Upper lobe of left lung (tissue), 4 donors: ENCODE measurements around the gene EPC1.

ENCODE experiments used
- CTCF ChIP-seq, 6 experiments: fragments of 450-650 bp in 4 of 6; fragments of 200-600 bp in 2 of 6; sonication (generic) in 2 of 6; IDR thresholded peaks; one replicate each; pipeline ENCODE4 v1.5.1; 2016 to 2019; ENCODE audit warnings: antibody characterized with exemption in 6 of 6
- POLR2AphosphoS5 ChIP-seq, 2 donors: sonication (generic); formaldehyde crosslinking; IDR thresholded peaks; one replicate each; pipeline ENCODE4 v1.5.1; 2017; ENCODE audit warnings: antibody characterized with exemption in 2 of 2

- no peak for TF ChIP-seq CTCF (IDR thresholded peaks at IDR 0.05)
- TF ChIP-seq POLR2AphosphoS5 (IDR thresholded peaks at IDR 0.05) = no peak
Observed at GRCh38 chr10:32293581-32293980, 53.4 kb downstream of the EPC1 start.
